H1 (cell line): ENCODE results near the gene PKM. TPM values are rescaled to one million over a fixed set of nuclear protein-coding genes. Genes with fewer than 3 reads are reported as not detected.

Experiments
- ATF2 ChIP-seq: IDR thresholded peaks from 2 replicates; pipeline ENCODE4 v1.6.1; 2012; ENCODE audit warnings: low read length, inconsistent platforms
- BRCA1 ChIP-seq: IDR thresholded peaks from 2 replicates; pipeline ENCODE4 v1.6.1; 2012; ENCODE audit warnings: low read depth, low read length, improper control_type of control experiment
- CBX8 ChIP-seq: fragments of 300-800, 300-1000 bp; sonication (generic); IDR thresholded peaks from 2 replicates; pipeline ENCODE4 v1.7.1; 2016; ENCODE audit warnings: low read depth, low read length, borderline replicate concordance
- CEBPB ChIP-seq: IDR thresholded peaks from 2 replicates; pipeline ENCODE4 v1.6.1; 2012; ENCODE audit warnings: low read depth, low read length
- CHD1 ChIP-seq: IDR thresholded peaks from 2 replicates; pipeline ENCODE4 v1.6.1; 2012; ENCODE audit warnings: low read depth, low read length, improper control_type of control experiment
- CREB1 ChIP-seq: IDR thresholded peaks from 2 replicates; pipeline ENCODE4 v1.6.1; 2012; ENCODE audit warnings: inconsistent platforms
- CTBP2 ChIP-seq: IDR thresholded peaks from 2 replicates; pipeline ENCODE4 v1.7.0; 2011; ENCODE audit warnings: borderline replicate concordance, mild to moderate bottlenecking, moderate library complexity, mixed read lengths, low read length; ENCODE audit not compliant: insufficient read depth, insufficient read length
- E2F6 ChIP-seq: IDR thresholded peaks from 2 replicates; pipeline ENCODE4 v1.6.1; 2012; ENCODE audit warnings: inconsistent platforms
- HDAC2 ChIP-seq, 2 experiments: fragments of 300-600 bp in 1 of 2; sonication (generic) in 1 of 2; IDR thresholded peaks; 2 replicates each; pipeline ENCODE4 v1.6.1; 2011 to 2012; ENCODE audit warnings: low read depth in 2 of 2, low read length in 2 of 2, mild to moderate bottlenecking in 2 of 2, moderate library complexity in 2 of 2, borderline replicate concordance in 1 of 2, inconsistent platforms in 1 of 2
- KDM4A ChIP-seq: IDR thresholded peaks from one replicate; pipeline ENCODE4 v1.7.1; 2012; ENCODE audit warnings: low read depth, mild to moderate bottlenecking, moderate library complexity, low read length, inconsistent platforms; ENCODE audit not compliant: severe bottlenecking
- MAFK ChIP-seq: IDR thresholded peaks from 2 replicates; pipeline ENCODE4 v1.6.1; 2012; ENCODE audit warnings: low read depth, mild to moderate bottlenecking, improper control_type of control experiment, low read length
- RFX5 ChIP-seq: IDR thresholded peaks from 2 replicates; pipeline ENCODE4 v1.6.1; 2011; ENCODE audit warnings: low read depth, low read length, improper control_type of control experiment, borderline replicate concordance
- RNF2 ChIP-seq: fragments of 200-900, 300-1000 bp; sonication (generic); IDR thresholded peaks from 2 replicates; pipeline ENCODE4 v1.7.1; 2016; ENCODE audit warnings: borderline replicate concordance, low read depth, mild to moderate bottlenecking, antibody characterized with exemption, low read length; ENCODE audit not compliant: poor library complexity, severe bottlenecking; ENCODE audit errors: missing control alignments
- SIRT6 ChIP-seq: IDR thresholded peaks from one replicate; pipeline ENCODE4 v1.7.1; 2012; ENCODE audit warnings: low read length, inconsistent platforms
- SP4 ChIP-seq: IDR thresholded peaks from 2 replicates; pipeline ENCODE4 v1.6.1; 2012; ENCODE audit warnings: low read length, inconsistent platforms
- SRF ChIP-seq: IDR thresholded peaks from 2 replicates; pipeline ENCODE4 v1.6.1; 2011; ENCODE audit warnings: mild to moderate bottlenecking, low read depth, low read length, moderate library complexity
- SUZ12 ChIP-seq: fragments of 200-600 bp; sonication (generic); IDR thresholded peaks from 2 replicates; pipeline ENCODE4 v1.6.1; 2012; ENCODE audit warnings: mild to moderate bottlenecking, inconsistent platforms, low read length, moderate library complexity, mixed read lengths
- TAF1 ChIP-seq: IDR thresholded peaks from 2 replicates; pipeline ENCODE4 v1.6.1; 2011; ENCODE audit warnings: mild to moderate bottlenecking, low read depth, low read length
- polyA plus RNA-seq, 7 experiments: library from polyadenylated mRNA; depleted of rRNA in 3 of 7; stranded (reverse) in 5 of 7; unstranded in 2 of 7; fragments of >200 nt in 5 of 7; fragments of 200-250 nt in 2 of 7; gene quantifications; 1 replicate in 5 of 7; 2 replicates in 1 of 7; 4 replicates in 1 of 7; pipeline versions ENCODE4 v1.2.1 to v1.2.3, GENCODE V29; 2011 to 2013; ENCODE audit warnings: missing spikeins in 2 of 7, mixed read lengths in 2 of 7
- total RNA-seq: library from RNA; stranded (reverse); fragmentation: NEBNext Ultra II Directional; extraction: Animal tissue kit (Norgen Biotek cat#: 25700); gene quantifications from 2 replicates; pipeline ENCODE4 v1.2.1, GENCODE V29; 2021

Gene PKM
- total and polyA plus RNA-seq, 2 of the 8 experiments (the other 6 are each of a cell fraction or from before 2014, with no cell fraction given): 780 to 856 TPM

GRCh38 chr15:72231066-72231832 is at the start of gene PKM (continued):
- TF ChIP-seq HDAC2 (IDR thresholded peaks at IDR 0.05; ENCODE audit: borderline replicate concordance in 1 of 2, low read depth in 2 of 2, low read length in 2 of 2) (peak in 1 of 2 experiments; percentile 44; a peak in 1 of 4 replicates), KDM4A (no peak), CTBP2 (no peak), CEBPB (no peak), BRCA1 (no peak), TAF1 (peak; percentile 98), RNF2 (no peak), RFX5 (peak; percentile 22; the same call in 1 of the 2 replicates), E2F6 (peak; percentile 53; the same call in 1 of the 2 replicates), SUZ12 (no peak), SIRT6 (no peak), CREB1 (peak; percentile 78), CHD1 (no peak; the same call in 1 of the 2 replicates), CBX8 (no peak), MAFK (no peak; the same call in 1 of the 2 replicates), ATF2 (no peak), SRF (no peak), SP4 (no peak; the same call in 1 of the 2 replicates)
